Measurements from ENCODE around the gene RAB7B.

GRCh38 chr1:206006946-206007345, 3.8 kb upstream of the RAB7B start:
- TF ChIP-seq POLR2A (IDR thresholded peaks at IDR 0.05) (no peak), CTCF (IDR thresholded peaks at IDR 0.05) (no peak)

All from right lobe of liver (tissue), 4 donors.